Activated naive CD8-positive, alpha-beta T cell treated with anti-CD3 and anti-CD28 coated beads for 36 hours (primary cell): ENCODE measurements around the gene COMMD6. TPM values are rescaled to one million over a fixed set of nuclear protein-coding genes. Genes with fewer than 3 reads are reported as not detected.
A peak's percentile ranks its signal among the peaks of the same experiment; 100 is the strongest.
"Not testable (repeated sequence)": the region's sequence is repeated elsewhere in the genome, so short reads cannot be mapped to it uniquely, and the experiment has no call there.

Experiments used
- DNase-seq: peaks from one replicate; pipeline ENCODE4 v3.0.0; 2021
- H3K27ac Mint-ChIP-seq: one replicate; pipeline ENCODE4 v1.8.0; 2022; ENCODE audit warnings: mild to moderate bottlenecking, moderate library complexity, mixed read lengths
- H3K27me3 Mint-ChIP-seq: one replicate; pipeline ENCODE4 v1.8.0; 2022; ENCODE audit warnings: mild to moderate bottlenecking, mixed read lengths
- H3K36me3 Mint-ChIP-seq: one replicate; pipeline ENCODE4 v1.8.0; 2021; ENCODE audit warnings: mild to moderate bottlenecking, mixed read lengths
- H3K4me1 Mint-ChIP-seq: one replicate; pipeline ENCODE4 v1.8.0; 2021; ENCODE audit warnings: mixed read lengths
- H3K4me3 Mint-ChIP-seq: one replicate; pipeline ENCODE4 v1.8.0; 2022; ENCODE audit warnings: mild to moderate bottlenecking, moderate library complexity, mixed read lengths
- H3K9me3 Mint-ChIP-seq: one replicate; pipeline ENCODE4 v1.8.0; 2022; ENCODE audit warnings: mixed read lengths
- total RNA-seq, 2 experiments: library from RNA; stranded (reverse); gene quantifications; one replicate each; pipeline ENCODE4 v1.2.3, GENCODE V29; 2021

COMMD6 gene
- total RNA-seq, 2 experiments from 2014 or later, result 94.1 to 98.1 TPM

GRCh38 chr13:75547917-75548316 is 10.3 kb upstream of the COMMD6 start:
- Mint-ChIP-seq H3K4me1 (peaks cover 25% of the 10 kb centered on the region), H3K27me3 (peaks cover 5% of the 10 kb centered on the region), H3K36me3 (no peaks in the 10 kb centered on the region), H3K4me3 (no peak overlapping the region), H3K27ac (no peak overlapping the region), H3K9me3 (no peaks in the 10 kb centered on the region)
- no peak for DNase-seq

- not testable (repeated sequence) for H3K36me3 Mint-ChIP-seq, DNase-seq, H3K27me3 Mint-ChIP-seq, H3K4me3 Mint-ChIP-seq, H3K27ac Mint-ChIP-seq, H3K9me3 Mint-ChIP-seq
- peaks cover 11% of the 10 kb centered on the region for H3K4me1 Mint-ChIP-seq
Observed at GRCh38 chr13:75545386-75545785, 7.7 kb upstream of the COMMD6 start.

GRCh38 chr13:75544681-75545330 is 7.2 kb upstream of the COMMD6 start:
- H3K4me3 Mint-ChIP-seq, result no peak overlapping the region
- no peak for DNase-seq
- H3K36me3 Mint-ChIP-seq, result no peaks in the 10 kb centered on the region
- H3K4me1 Mint-ChIP-seq, result peaks cover 8% of the 10 kb centered on the region
- peaks cover 5% of the 10 kb centered on the region for H3K27me3 Mint-ChIP-seq
- no peaks in the 10 kb centered on the region for H3K9me3 Mint-ChIP-seq
- H3K27ac Mint-ChIP-seq, result no peak overlapping the region

- no peaks in the 10 kb centered on the region for H3K36me3 Mint-ChIP-seq
- H3K9me3 Mint-ChIP-seq, result no peaks in the 10 kb centered on the region
- DNase-seq, result no peak
- H3K27me3 Mint-ChIP-seq, result peaks cover 1% of the 10 kb centered on the region
- no peak overlapping the region for H3K4me3 Mint-ChIP-seq
- H3K27ac Mint-ChIP-seq, result no peak overlapping the region
- peaks cover 3% of the 10 kb centered on the region for H3K4me1 Mint-ChIP-seq
Observed at GRCh38 chr13:75541961-75542360, 4.3 kb upstream of the COMMD6 start.

- Mint-ChIP-seq H3K4me1 (peaks cover 10% of the 10 kb centered on the region), H3K4me3 (no peak overlapping the region), H3K9me3 (no peaks in the 10 kb centered on the region), H3K27me3 (no peaks in the 10 kb centered on the region), H3K36me3 (no peaks in the 10 kb centered on the region), H3K27ac (no peak overlapping the region)
- no peak for DNase-seq
Observed at GRCh38 chr13:75541287-75541686, 3.6 kb upstream of the COMMD6 start.

GRCh38 chr13:75533861-75534260 is 3.8 kb downstream of the COMMD6 start:
- H3K4me3 Mint-ChIP-seq, result no peak overlapping the region

GRCh38 chr13:75530549-75530961 is 7.1 kb downstream of the COMMD6 start:
- no peak for DNase-seq
- Mint-ChIP-seq H3K9me3 (peaks cover 3% of the 10 kb centered on the region), H3K4me1 (peaks cover 45% of the 10 kb centered on the region), H3K4me3 (peak overlapping the region; percentile 7), H3K27me3 (no peaks in the 10 kb centered on the region), H3K36me3 (peaks cover 45% of the 10 kb centered on the region), H3K27ac (peak overlapping the region; percentile 73)

More at GRCh38 chr13:75533861-75534260, 3.8 kb downstream of the COMMD6 start:
- H3K9me3 Mint-ChIP-seq, result no peaks in the 10 kb centered on the region
- peaks cover 52% of the 10 kb centered on the region for H3K4me1 Mint-ChIP-seq
- H3K27ac Mint-ChIP-seq, result no peak overlapping the region
- no peaks in the 10 kb centered on the region for H3K27me3 Mint-ChIP-seq
- H3K36me3 Mint-ChIP-seq, result peaks cover 28% of the 10 kb centered on the region
- DNase-seq, result no peak

GRCh38 chr13:75521956-75522355 is 15.7 kb downstream of the COMMD6 start:
- Mint-ChIP-seq H3K4me1 (peaks cover 6% of the 10 kb centered on the region), H3K27ac (no peak overlapping the region), H3K4me3 (no peak overlapping the region), H3K36me3 (peaks cover 17% of the 10 kb centered on the region), H3K9me3 (peaks cover 4% of the 10 kb centered on the region), H3K27me3 (no peaks in the 10 kb centered on the region)
- DNase-seq, result no peak

- H3K4me3 Mint-ChIP-seq, result no peak overlapping the region
- H3K9me3 Mint-ChIP-seq, result peaks cover 5% of the 10 kb centered on the region
Observed at GRCh38 chr13:75518439-75519088, 19.1 kb downstream of the COMMD6 start.

GRCh38 chr13:75514080-75514995 is 23.3 kb downstream of the COMMD6 start:
- peaks cover 4% of the 10 kb centered on the region for H3K27me3 Mint-ChIP-seq
- H3K9me3 Mint-ChIP-seq, result peaks cover 1% of the 10 kb centered on the region
- H3K4me1 Mint-ChIP-seq, result peaks cover 9% of the 10 kb centered on the region
- H3K27ac Mint-ChIP-seq, result no peak overlapping the region
- peaks cover 1% of the 10 kb centered on the region for H3K36me3 Mint-ChIP-seq
- no peak overlapping the region for H3K4me3 Mint-ChIP-seq
- DNase-seq, result no peak

More at GRCh38 chr13:75518439-75519088, 19.1 kb downstream of the COMMD6 start:
- no peaks in the 10 kb centered on the region for H3K27me3 Mint-ChIP-seq
- DNase-seq, result no peak
- H3K36me3 Mint-ChIP-seq, result peaks cover 1% of the 10 kb centered on the region
- peaks cover 3% of the 10 kb centered on the region for H3K4me1 Mint-ChIP-seq
- no peak overlapping the region for H3K27ac Mint-ChIP-seq

GRCh38 chr13:75513271-75513670 is 24.4 kb downstream of the COMMD6 start:
- Mint-ChIP-seq H3K27me3 (peaks cover 4% of the 10 kb centered on the region), H3K4me3 (no peak overlapping the region), H3K27ac (no peak overlapping the region), H3K9me3 (peaks cover 1% of the 10 kb centered on the region), H3K36me3 (peaks cover 1% of the 10 kb centered on the region), H3K4me1 (peaks cover 9% of the 10 kb centered on the region)
- DNase-seq, result no peak

GRCh38 chr13:75512253-75512652 is 25.4 kb downstream of the COMMD6 start:
- H3K9me3 Mint-ChIP-seq, result peaks cover 1% of the 10 kb centered on the region
- no peak overlapping the region for H3K4me3 Mint-ChIP-seq
- H3K36me3 Mint-ChIP-seq, result no peaks in the 10 kb centered on the region
- H3K27me3 Mint-ChIP-seq, result peaks cover 4% of the 10 kb centered on the region
- no peak overlapping the region for H3K27ac Mint-ChIP-seq
- DNase-seq, result no peak
- H3K4me1 Mint-ChIP-seq, result peaks cover 9% of the 10 kb centered on the region

- Mint-ChIP-seq H3K4me3 (no peak overlapping the region), H3K27me3 (peaks cover 4% of the 10 kb centered on the region), H3K9me3 (peaks cover 1% of the 10 kb centered on the region), H3K36me3 (no peaks in the 10 kb centered on the region), H3K4me1 (peaks cover 12% of the 10 kb centered on the region), H3K27ac (no peak overlapping the region)
- no peak for DNase-seq
Observed at GRCh38 chr13:75511051-75511625, 26.5 kb downstream of the COMMD6 start.

- Mint-ChIP-seq H3K36me3 (no peaks in the 10 kb centered on the region), H3K4me3 (no peak overlapping the region), H3K27ac (no peak overlapping the region), H3K27me3 (peaks cover 3% of the 10 kb centered on the region), H3K4me1 (peaks cover 9% of the 10 kb centered on the region), H3K9me3 (no peaks in the 10 kb centered on the region)
- no peak for DNase-seq
Observed at GRCh38 chr13:75508002-75508548, 29.6 kb downstream of the COMMD6 start.
